NOMO-1 (cell line): Measurements from ENCODE around the gene NTNG1.
"Not testable (repeated sequence)": the region's sequence is repeated elsewhere in the genome, so short reads cannot be mapped to it uniquely, and the experiment has no call there.

ENCODE experiments used
- DNase-seq, 2 experiments: peaks; one replicate each; lab custom pipeline; 2025; ENCODE audit not compliant: unreplicated experiment in 2 of 2; lab: John Stamatoyannopoulos, UW

The NTNG1 gene

DNA sequence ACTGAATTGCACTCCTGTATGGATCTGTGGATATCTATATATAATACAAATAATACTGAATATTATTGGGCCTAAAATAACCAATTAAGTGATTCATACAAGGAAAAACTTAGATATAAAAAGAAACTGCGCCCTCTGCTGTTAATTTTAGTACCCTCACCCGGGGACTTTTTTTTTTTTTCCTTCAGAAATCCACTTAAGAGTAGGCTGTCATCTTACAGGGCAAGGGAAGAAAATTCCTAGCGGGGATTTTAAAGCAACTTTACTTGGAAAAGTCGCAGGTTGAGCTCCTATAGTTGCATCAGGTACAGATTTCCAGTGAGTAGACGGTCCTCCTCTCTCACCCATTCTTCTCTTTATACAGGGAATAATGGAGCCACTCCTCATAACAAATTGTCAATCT, 1.3 kb downstream of the NTNG1 start:
- peak in 1 of 2 experiments; percentile 7 for DNase-seq

- DNase-seq = no peak
Measured at GRCh38 chr1:107142666-107143065, 1.8 kb downstream of the NTNG1 start.

DNA sequence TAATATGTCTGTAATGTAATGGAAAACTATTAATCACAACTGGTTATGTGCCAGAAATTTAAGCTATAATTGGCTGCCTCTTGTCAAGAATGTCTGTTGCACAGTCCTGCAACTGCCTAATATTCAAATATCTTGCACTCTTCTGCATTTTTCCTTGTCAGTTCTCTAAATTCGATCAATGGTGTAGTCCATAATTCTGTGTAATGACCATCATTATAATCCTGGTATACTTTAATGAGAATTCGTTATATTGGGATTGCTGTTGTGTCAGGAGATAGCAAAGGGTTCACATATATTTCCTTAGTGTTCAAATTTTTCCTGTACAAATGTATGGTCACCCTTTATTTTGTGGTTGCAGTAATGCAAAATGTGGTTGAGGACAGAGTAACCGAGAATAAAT, 4.8 kb downstream of the NTNG1 start:
- DNase-seq = no peak

- no peak for DNase-seq
Measured at GRCh38 chr1:107147843-107148242, 7.0 kb downstream of the NTNG1 start.

GRCh38 chr1:107149946-107150345, 9.1 kb downstream of the NTNG1 start:
- no peak for DNase-seq

DNA sequence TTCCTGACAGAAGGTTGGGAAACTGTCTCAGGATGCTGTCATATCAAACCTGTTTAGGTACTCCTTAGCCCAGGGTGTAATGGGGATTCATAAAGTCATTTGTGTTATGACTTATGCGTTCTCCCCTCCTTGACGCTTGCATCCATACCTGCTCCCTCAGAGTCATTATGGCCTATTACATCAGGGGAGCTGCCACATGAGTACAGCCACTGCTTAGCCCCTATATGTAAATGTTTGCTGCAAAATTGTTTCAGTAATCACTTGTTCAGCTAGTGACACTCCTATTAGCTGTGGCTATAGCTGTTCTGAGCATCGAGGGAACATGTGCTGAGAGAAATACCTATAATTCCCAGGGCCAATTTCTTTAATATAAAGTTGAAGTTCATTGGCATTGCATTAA, 10.5 kb downstream of the NTNG1 start:
- DNase-seq = no peak

DNA sequence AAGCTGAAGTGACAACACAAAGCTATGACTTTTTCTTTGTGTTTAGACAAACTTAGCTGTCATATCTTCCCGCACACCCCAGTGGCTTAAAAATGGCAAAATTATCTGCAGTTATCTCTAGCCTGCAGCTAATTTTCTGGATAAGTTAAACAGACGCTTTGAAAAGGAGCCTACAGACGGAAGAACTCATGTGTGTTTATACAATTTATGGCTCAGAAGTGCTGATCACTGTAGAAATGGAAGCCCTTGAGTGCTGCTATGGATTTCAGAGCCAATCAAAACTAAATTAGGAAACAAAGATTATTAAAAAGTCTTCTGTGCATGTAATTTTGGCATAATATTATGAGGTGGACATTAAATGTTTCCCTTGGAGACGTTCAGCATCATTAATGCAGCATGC, 11.6 kb downstream of the NTNG1 start:
- no peak for DNase-seq

GRCh38 chr1:107153014-107153413, 12.2 kb downstream of the NTNG1 start:
- peak; percentile 3 to 31 for DNase-seq

DNA sequence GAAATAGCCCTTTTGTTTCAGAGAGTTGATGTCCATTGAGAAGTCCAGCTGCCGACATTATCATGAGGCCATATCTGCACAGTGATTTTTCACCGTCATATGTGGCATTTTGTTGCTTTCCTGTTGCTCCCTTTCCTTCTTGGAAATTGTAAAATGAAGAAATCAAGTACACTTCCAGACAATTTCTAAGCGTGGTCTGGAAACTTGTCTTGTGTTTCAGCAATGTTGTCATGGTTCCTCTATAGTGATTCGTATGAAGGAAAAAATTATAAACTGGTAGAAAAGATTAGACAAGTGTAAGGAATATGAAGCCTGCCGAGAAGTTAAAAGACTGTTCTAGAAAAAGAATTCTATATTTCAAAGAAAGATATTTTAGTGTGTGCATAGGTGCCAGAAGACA, 17.7 kb downstream of the NTNG1 start:
- no peak for DNase-seq

DNA sequence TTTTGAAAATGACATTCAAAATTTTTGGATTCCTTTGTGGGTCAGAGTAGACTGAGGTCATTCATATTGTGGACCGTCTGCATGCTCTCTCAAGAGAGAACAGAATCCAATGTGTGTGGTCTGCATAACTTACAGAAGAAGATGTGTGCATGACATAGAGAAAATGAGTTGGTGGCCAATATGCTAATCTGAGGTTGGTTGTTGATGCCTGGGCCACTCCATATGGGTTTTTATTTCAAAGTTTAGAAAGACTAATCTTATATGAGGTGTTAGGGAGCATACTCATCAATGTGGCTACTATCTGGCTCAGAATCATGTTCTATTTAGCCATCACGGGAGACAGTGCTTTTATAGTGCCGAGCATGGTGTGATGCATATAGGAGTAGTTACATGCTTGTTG, 18.2 kb downstream of the NTNG1 start:
- no peak for DNase-seq

DNA sequence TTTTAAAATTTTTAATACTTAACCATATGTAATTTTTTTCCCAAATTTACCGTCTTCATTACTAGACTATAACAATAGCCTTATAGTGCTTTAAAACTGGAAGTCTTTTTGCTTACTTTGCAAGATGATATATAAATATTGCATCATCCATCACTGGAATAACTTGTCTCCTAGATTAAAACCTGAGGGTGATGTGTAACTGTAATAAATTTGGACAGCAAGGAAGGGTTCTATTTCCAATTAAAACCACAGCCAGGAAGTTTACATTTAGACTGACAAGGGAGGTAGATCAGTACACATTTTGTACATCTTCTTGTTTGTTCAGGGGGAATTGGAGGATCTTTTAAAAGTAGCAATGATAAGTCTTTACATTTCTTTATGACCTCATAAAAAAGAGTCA, 21.9 kb downstream of the NTNG1 start:
- no peak for DNase-seq

DNA sequence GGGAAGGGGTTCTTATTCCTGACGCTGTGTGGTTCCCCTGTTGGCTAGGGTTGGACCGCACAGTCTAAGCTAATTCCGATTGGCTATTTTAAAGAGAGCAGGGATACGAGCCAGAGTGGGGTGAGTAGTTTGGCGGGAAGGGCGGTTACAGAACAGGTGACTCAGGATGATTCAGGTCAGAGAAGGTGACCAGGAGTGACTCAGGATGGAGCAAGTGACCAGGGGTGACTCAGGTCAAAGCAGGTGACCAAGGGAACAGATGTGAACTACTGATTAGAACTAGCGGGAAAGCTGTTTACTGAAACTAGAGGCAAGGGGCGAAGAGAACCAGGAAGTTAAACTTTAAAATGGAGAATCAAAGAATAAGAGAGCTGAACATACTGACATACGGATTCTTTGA, 24.1 kb downstream of the NTNG1 start:
- DNase-seq = not testable (repeated sequence)

DNA sequence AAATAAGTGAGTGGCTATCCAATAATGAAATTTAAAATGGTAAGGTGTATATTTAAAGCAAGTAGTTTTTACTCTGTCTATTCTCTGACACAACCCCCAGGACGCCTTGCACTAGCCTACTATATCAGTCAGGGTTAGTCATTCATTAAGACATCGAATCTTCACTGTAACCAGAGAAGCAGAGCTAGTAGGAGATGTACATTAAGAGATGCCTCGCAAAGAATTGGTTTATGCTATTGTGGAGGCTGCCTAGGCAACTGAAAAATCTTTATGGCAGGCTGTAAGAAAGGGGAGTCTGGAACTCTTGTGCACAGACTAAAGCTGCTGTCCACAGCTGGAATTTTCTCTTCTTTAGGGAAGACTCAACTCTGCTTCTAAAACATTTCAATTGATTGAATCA, 28.8 kb downstream of the NTNG1 start:
- no peak for DNase-seq

GRCh38 chr1:107171333-107171732, 30.5 kb downstream of the NTNG1 start:
- DNase-seq = no peak

DNA sequence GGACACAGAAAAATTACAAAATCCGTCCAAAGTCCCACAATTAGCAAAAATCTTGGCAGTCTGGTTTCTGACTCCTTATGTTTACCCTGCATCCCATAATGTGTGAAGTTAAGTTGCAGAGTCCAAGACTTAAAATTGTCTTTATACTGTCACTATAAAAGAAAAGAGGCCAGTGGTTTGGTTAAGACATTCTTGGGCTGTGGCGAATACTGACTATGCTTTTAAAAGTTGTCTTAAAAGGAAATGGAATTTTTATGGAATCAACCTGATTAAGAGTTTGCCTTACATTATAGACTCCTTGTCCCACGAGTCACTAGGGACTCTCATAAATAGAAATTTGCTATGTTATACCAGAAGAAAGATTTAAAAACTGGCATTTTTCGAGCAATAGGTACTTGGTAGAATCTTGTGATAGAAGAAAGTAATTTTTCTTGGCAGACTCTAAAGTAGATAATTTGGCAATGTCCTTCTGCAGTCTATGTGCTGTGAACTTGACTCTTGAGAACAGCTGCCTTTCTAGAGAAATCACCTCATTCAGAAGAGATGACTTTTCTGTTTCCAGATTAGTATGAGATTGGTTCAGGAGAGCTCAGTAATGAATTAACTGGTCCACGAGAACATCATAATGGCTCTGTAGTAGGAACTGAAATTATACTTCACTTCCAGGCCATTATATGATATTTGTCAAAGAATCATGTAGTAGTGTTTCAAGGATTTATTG, 31.8 kb downstream of the NTNG1 start:
- DNase-seq = no peak

DNA sequence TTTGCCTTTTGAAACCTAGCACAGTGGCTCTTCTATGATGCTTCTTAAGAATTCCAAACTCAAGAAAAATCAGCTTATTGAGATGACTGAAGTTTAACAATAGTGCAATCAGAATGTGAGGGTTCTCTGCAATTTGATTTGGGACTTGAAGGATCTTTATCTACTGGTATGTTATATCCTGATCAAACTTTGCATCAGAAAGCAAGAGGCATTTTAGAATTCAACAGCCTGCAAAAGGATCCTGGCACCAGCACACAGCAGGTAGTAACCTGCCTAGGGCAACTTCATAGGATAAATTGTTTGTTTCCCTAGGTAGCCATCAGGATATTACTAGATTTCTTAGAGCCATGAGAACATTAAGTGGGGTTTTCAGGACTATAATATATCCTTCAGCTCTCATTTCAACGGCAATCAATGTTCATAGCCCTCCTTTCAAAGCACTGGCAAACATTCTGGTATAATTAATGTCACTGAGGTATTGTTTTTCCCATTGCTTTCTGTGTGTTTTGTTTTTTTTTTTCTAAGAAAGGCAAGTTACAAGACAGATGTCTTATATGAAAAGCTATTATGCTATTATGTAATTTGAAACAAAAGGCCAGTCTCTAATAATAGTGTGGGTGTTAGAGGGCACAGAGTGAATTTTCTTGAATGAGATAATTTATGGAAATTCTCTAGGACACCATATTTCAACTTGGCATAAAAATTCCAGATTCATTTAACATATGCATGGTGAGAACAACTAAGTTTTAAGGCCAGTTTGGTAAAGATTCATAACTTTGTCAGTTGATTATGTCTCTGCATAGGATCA, 34.5 kb downstream of the NTNG1 start:
- no peak for DNase-seq

- no peak for DNase-seq
Measured at GRCh38 chr1:107181253-107181969, 40.6 kb downstream of the NTNG1 start.

GRCh38 chr1:107183011-107183410, 42.2 kb downstream of the NTNG1 start:
- no peak for DNase-seq

DNA sequence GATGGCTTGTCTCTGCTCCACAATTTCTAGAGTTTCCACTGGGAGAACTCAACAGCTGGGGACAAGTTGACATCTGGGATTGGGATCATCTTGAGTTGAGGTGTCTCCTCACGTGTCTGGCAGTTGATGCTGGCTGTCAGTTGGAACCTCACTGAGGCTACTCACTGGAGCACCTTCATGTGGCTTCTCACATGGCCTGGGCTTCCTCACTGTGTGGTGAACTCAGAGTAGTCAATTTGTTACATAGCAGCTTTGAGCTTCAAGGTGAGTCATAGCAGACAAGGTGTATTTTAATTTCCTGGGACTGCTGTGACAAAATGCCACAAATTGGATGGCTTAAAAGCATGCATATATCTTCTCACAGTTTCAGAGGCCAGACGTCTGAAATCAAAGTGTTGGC, 44.0 kb downstream of the NTNG1 start:
- no peak for DNase-seq

DNA sequence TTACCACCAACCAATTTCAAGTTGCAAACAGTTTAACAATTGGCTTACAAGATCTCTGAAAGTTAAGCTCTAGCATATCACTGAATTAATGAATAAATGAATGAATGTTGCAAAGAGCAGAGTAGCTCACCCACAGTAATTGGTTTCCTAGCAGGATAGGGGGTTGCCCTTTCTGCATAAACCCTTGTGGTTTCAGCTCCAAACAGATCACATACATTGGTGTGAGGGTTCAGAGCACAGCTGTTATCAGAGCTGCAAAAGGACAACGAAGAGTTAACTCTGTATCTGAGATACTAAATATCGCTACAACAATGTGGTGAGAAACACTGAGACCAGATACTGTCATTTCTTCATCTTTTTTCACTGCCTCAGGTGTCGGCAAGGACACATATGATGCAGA, 46.6 kb downstream of the NTNG1 start:
- DNase-seq = no peak

DNA sequence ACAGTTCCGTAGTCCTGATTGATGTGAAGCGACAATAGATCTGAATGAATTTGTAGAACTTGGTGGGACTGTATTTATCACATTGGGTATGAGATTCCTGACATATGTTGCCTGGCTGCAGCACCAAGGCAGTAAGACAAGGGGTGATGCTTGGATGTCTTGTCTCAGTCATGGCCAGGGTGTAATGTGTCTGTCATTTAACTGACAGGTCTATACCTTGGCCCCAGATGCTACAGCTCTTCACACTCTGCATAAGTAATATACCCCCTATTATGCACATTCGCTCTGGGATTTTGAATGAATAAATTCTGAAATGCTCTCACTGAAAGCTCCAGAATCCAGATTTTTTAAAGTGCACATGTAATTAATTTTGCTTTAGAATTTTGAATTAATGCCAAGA, 47.3 kb downstream of the NTNG1 start:
- DNase-seq = no peak

DNA sequence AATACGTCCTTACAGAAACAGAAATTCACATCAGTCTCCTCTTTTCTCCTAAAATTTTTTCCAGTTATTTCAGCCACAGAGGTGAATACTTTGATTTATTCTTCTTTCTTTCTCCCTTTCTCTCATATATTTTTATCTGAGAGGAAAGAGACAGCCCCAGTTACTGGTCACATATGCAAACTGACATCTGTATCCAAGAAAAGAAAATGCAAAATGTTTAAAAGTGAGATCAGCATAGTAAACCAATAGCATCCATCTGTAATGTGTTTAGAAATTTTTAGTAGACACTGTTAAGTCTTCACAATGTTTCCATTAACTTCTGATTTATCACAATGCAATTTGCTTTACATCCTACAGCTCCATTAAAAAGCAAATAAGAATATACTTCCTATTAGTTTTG, 53.5 kb downstream of the NTNG1 start:
- DNase-seq = no peak
